Activated T-helper 2 cell treated with anti-CD3 and anti-CD28 coated beads, Interferon-gamma antibody, Interleukin-2, Interleukin-4, amounts not matched to agents 10 μg/mL and 5 μg/mL and 100 μg/mL, durations not matched to agents 14 hours and 24 hours and 36 hours (primary cell): Measurements from ENCODE around the gene CHIT1. TPM values are rescaled to one million over a fixed set of nuclear protein-coding genes. Genes with fewer than 3 reads are reported as not detected.
A peak's percentile ranks its signal among the peaks of the same experiment; 100 is the strongest.
"Not testable (repeated sequence)": the region's sequence is repeated elsewhere in the genome, so short reads cannot be mapped to it uniquely, and the experiment has no call there.

Source experiments
- DNase-seq: peaks from one replicate; pipeline ENCODE4 v3.0.0; 2021; ENCODE audit warnings: low spot score
- H3K27ac Mint-ChIP-seq: one replicate; pipeline ENCODE4 v1.8.0; 2021; ENCODE audit warnings: mixed read lengths
- H3K27me3 Mint-ChIP-seq: one replicate; pipeline ENCODE4 v1.8.0; 2021; ENCODE audit warnings: low read depth, mixed read lengths
- H3K36me3 Mint-ChIP-seq: one replicate; pipeline ENCODE4 v1.8.0; 2021; ENCODE audit warnings: low read depth, mixed read lengths
- H3K4me1 Mint-ChIP-seq: one replicate; pipeline ENCODE4 v1.8.0; 2021; ENCODE audit warnings: low read depth, mixed read lengths
- H3K4me3 Mint-ChIP-seq: one replicate; pipeline ENCODE4 v1.8.0; 2021; ENCODE audit warnings: low read depth, mild to moderate bottlenecking, moderate library complexity, mixed read lengths
- H3K9me3 Mint-ChIP-seq: one replicate; pipeline ENCODE4 v1.8.0; 2021; ENCODE audit warnings: mixed read lengths
- intact Hi-C: fragments of 100-400 bp; cut with micrococcal nuclease; formaldehyde crosslinking; loops from one replicate; pipeline ENCODE4 v1.15.1; 2023
- total RNA-seq: library from RNA; stranded (reverse); gene quantifications from 2 replicates; pipeline ENCODE4 v1.2.3, GENCODE V29; 2022

CHIT1 gene
- total RNA-seq, 1 donor from 2014 or later: 0.09 TPM

- DNase-seq: no peak
- H3K4me1 Mint-ChIP-seq: peaks cover 54% of the 10 kb centered on the region
These were observed 42.6 kb upstream of the CHIT1 start for GRCh38 chr1:203271962-203272632.

DNA sequence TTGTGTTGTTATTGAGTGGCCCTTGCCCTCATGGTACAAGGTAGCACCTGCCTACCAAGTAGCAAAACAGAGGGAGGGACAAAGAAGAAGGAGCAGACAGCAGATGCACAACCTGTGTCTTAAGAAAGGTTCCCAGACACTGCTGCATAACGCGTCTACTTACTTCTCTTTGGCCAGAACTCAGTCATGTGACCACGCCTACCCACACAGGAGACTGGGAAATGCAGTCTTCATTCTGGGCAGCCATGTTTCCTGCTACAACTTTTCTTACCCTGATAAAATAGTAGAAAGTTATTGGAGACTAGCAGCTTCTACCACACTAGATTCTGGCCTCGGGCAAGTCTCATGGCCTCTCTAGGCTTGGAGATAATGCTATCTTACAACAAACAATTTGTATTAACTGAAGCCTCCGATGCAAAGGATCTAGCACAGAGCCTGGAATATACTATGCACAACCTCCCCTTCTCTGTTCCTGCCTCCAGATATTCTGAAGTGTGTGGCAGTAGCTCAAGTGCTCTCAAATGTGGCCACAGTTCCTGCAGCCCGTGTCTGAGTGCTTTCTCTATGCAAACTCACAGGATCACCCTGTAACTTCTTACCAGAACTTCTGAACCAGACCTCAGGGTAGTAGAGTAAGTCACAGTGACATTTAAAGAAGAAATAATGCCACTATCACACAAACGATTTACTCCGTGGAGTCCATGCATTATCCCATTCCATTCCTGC, 41.7 kb upstream of the CHIT1 start:
- H3K27me3 Mint-ChIP-seq: no peaks in the 10 kb centered on the region
- peaks cover 47% of the 10 kb centered on the region for H3K4me1 Mint-ChIP-seq
- peak; percentile 67 for DNase-seq
- no peaks in the 10 kb centered on the region for H3K9me3 Mint-ChIP-seq
- no peak overlapping the region for H3K4me3 Mint-ChIP-seq
- H3K27ac Mint-ChIP-seq: no peak overlapping the region
- H3K36me3 Mint-ChIP-seq: no peaks in the 10 kb centered on the region
- intact Hi-C loops: no loop called here

More at GRCh38 chr1:203271962-203272632, 42.6 kb upstream of the CHIT1 start:
- H3K36me3 Mint-ChIP-seq: no peaks in the 10 kb centered on the region
- H3K9me3 Mint-ChIP-seq: no peaks in the 10 kb centered on the region
- H3K27ac Mint-ChIP-seq: no peak overlapping the region
- intact Hi-C loops: no loop called here
- no peak overlapping the region for H3K4me3 Mint-ChIP-seq
- H3K27me3 Mint-ChIP-seq: no peaks in the 10 kb centered on the region

DNA sequence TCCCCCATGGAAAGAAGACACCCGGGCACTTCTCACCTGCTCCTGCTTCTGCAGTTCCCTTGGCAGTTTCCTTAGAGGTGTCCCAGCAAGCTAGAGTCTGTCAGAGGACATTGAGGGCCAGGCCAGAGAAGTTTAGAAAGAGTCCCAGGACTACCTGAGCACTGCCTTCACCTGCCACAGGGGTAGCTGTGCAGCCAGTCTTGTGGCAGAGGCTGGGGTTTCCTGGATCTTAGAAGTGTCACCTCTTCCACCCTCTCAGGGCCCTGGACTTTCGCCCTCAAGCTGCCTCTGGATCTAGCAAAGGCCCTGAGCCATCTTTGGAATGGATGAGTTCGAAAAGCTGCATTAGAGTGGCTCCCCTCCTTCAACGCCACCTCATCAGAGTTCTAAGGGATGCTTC, 41.0 kb upstream of the CHIT1 start:
- Mint-ChIP-seq H3K27me3 (no peaks in the 10 kb centered on the region), H3K36me3 (no peaks in the 10 kb centered on the region), H3K27ac (no peak overlapping the region), H3K4me1 (peaks cover 43% of the 10 kb centered on the region), H3K4me3 (no peak overlapping the region), H3K9me3 (no peaks in the 10 kb centered on the region)
- intact Hi-C loops: no loop called here
- no peak for DNase-seq

DNA sequence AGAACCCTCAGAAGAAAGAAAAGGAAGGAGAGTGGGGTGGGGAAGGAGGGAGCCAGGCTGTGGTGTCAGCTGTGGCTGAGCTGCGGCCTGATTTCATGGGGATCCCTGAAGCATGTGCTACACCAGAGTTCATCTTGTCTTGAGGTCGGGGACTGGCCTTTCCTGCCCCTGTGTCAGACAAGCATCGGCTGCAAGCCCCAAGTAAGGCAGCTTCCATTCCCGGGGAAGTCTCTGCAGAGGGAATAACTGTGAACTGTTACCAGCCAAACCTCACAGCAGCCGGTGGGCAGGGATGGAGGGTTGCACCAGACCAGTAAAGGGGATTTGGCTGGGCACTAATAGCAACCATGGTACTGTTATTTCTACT, 40.2 kb upstream of the CHIT1 start:
- intact Hi-C loops: no loop called here
- no peaks in the 10 kb centered on the region for H3K36me3 Mint-ChIP-seq
- H3K4me1 Mint-ChIP-seq: peaks cover 35% of the 10 kb centered on the region
- no peak overlapping the region for H3K4me3 Mint-ChIP-seq
- H3K9me3 Mint-ChIP-seq: no peaks in the 10 kb centered on the region
- no peak overlapping the region for H3K27ac Mint-ChIP-seq
- no peaks in the 10 kb centered on the region for H3K27me3 Mint-ChIP-seq
- DNase-seq: no peak

- no peak overlapping the region for H3K4me3 Mint-ChIP-seq
- H3K27ac Mint-ChIP-seq: no peak overlapping the region
- H3K9me3 Mint-ChIP-seq: no peaks in the 10 kb centered on the region
- peaks cover 30% of the 10 kb centered on the region for H3K4me1 Mint-ChIP-seq
- H3K27me3 Mint-ChIP-seq: no peaks in the 10 kb centered on the region
- intact Hi-C loops: no loop called here
- DNase-seq: no peak
- H3K36me3 Mint-ChIP-seq: no peaks in the 10 kb centered on the region
These were observed 39.6 kb upstream of the CHIT1 start for GRCh38 chr1:203268901-203269653.

DNA sequence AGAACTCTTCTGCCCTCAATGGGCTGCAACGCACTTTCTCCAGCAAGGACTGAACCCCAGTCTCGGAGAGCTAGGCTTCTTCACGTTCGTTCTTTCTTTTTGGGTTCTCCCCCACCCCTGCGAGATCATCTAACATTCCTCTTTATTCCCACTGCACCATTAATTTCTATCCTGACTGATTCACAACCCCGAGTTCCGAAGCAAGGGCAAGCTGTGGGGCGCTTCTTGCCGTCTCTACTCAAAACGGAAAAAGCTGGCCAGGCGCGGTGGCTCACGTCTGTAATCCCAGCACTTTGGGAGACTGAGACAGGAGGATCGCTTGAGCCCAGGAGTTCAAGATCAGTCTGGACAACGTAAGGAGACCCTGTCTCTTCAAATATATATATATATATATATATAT, 38.4 kb upstream of the CHIT1 start:
- Mint-ChIP-seq H3K27ac (peak overlapping the region; percentile 31), H3K27me3 (no peaks in the 10 kb centered on the region), H3K9me3 (no peaks in the 10 kb centered on the region), H3K4me1 (peaks cover 18% of the 10 kb centered on the region), H3K36me3 (no peaks in the 10 kb centered on the region), H3K4me3 (peak overlapping the region; percentile 83)
- no peak for DNase-seq
- intact Hi-C loops: loop anchor here (1.0 kb wide), 2 partner anchors 70 to 219 kb away; no protein-coding TSS in a partner anchor

- H3K27ac Mint-ChIP-seq: peak overlapping the region; percentile 59
- H3K9me3 Mint-ChIP-seq: no peaks in the 10 kb centered on the region
- intact Hi-C loops: loop anchor here (1.0 kb wide), 2 partner anchors 71 to 220 kb away; no protein-coding TSS in a partner anchor
- H3K4me3 Mint-ChIP-seq: peak overlapping the region; percentile 83
- peak; percentile 76 for DNase-seq
- peaks cover 16% of the 10 kb centered on the region for H3K4me1 Mint-ChIP-seq
- H3K27me3 Mint-ChIP-seq: peaks cover 2% of the 10 kb centered on the region
- H3K36me3 Mint-ChIP-seq: no peaks in the 10 kb centered on the region
These were observed 37.9 kb upstream of the CHIT1 start for GRCh38 chr1:203267347-203267846.

GRCh38 chr1:203266140-203266539, 36.7 kb upstream of the CHIT1 start:
- H3K27ac Mint-ChIP-seq, H3K36me3 Mint-ChIP-seq, intact Hi-C loops, DNase-seq, H3K9me3 Mint-ChIP-seq, H3K4me3 Mint-ChIP-seq: not testable (repeated sequence)
- peaks cover 13% of the 10 kb centered on the region for H3K4me1 Mint-ChIP-seq
- H3K27me3 Mint-ChIP-seq: peaks cover 12% of the 10 kb centered on the region

DNA sequence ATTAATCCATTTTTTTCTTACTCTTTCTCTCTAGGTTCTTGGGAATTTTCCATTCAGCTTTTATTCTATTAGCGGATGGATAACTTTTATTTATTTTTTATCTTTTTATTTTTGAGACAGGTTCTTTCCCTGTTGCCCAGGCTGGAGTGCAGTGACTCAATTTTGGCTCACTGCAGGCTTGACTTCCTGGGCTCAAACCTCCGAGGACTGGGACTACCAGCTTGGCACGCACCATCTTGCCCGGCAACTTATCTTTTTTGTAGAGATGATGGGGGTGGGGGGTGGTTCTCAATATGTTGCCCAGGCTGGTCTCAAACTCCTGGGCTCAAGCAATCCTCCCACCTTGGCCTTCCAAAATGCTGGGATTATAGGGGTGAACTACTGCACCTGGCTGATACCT, 36.1 kb upstream of the CHIT1 start:
- no peak for DNase-seq
- intact Hi-C loops: no loop called here
- no peak overlapping the region for H3K4me3 Mint-ChIP-seq
- peaks cover 10% of the 10 kb centered on the region for H3K4me1 Mint-ChIP-seq
- H3K9me3 Mint-ChIP-seq: no peaks in the 10 kb centered on the region
- no peak overlapping the region for H3K27ac Mint-ChIP-seq
- no peaks in the 10 kb centered on the region for H3K36me3 Mint-ChIP-seq
- peaks cover 18% of the 10 kb centered on the region for H3K27me3 Mint-ChIP-seq

GRCh38 chr1:203264052-203264501, 34.6 kb upstream of the CHIT1 start:
- intact Hi-C loops: no loop called here
- Mint-ChIP-seq H3K27me3 (peaks cover 28% of the 10 kb centered on the region), H3K4me1 (peaks cover 10% of the 10 kb centered on the region), H3K27ac (no peak overlapping the region), H3K36me3 (no peaks in the 10 kb centered on the region), H3K9me3 (no peaks in the 10 kb centered on the region), H3K4me3 (no peak overlapping the region)
- no peak for DNase-seq

- DNase-seq: no peak
- intact Hi-C loops: no loop called here
- Mint-ChIP-seq H3K4me3 (no peak overlapping the region), H3K4me1 (peaks cover 10% of the 10 kb centered on the region), H3K27ac (no peak overlapping the region), H3K9me3 (no peaks in the 10 kb centered on the region), H3K36me3 (no peaks in the 10 kb centered on the region), H3K27me3 (peaks cover 29% of the 10 kb centered on the region)
These were observed 34.0 kb upstream of the CHIT1 start for GRCh38 chr1:203263496-203263895.

- intact Hi-C loops, DNase-seq, H3K36me3 Mint-ChIP-seq, H3K27ac Mint-ChIP-seq, H3K4me3 Mint-ChIP-seq, H3K4me1 Mint-ChIP-seq, H3K9me3 Mint-ChIP-seq: not testable (repeated sequence)
- H3K27me3 Mint-ChIP-seq: peaks cover 44% of the 10 kb centered on the region
These were observed 27.2 kb upstream of the CHIT1 start for GRCh38 chr1:203256636-203257035.
